ENCODE results near the gene ZNF8.
"Not testable (repeated sequence)": the region's sequence is repeated elsewhere in the genome, so short reads cannot be mapped to it uniquely, and the experiment has no call there.

Gene ZNF8

GRCh38 chr19:58338825-58339558 is 60.2 kb downstream of the ZNF8 start:
- no peak for DNase-seq

- DNase-seq = no peak
Measured at GRCh38 chr19:58345558-58345957, 66.8 kb downstream of the ZNF8 start.

GRCh38 chr19:58346961-58347929 is 68.5 kb downstream of the ZNF8 start:
- DNase-seq = peak; percentile 41

GRCh38 chr19:58348080-58348479 is 69.3 kb downstream of the ZNF8 start:
- DNase-seq = not testable (repeated sequence)

GRCh38 chr19:58349590-58349989 is 70.8 kb downstream of the ZNF8 start:
- DNase-seq = no peak

- DNase-seq = no peak
Measured at GRCh38 chr19:58350001-58350861, 71.5 kb downstream of the ZNF8 start.

DNA sequence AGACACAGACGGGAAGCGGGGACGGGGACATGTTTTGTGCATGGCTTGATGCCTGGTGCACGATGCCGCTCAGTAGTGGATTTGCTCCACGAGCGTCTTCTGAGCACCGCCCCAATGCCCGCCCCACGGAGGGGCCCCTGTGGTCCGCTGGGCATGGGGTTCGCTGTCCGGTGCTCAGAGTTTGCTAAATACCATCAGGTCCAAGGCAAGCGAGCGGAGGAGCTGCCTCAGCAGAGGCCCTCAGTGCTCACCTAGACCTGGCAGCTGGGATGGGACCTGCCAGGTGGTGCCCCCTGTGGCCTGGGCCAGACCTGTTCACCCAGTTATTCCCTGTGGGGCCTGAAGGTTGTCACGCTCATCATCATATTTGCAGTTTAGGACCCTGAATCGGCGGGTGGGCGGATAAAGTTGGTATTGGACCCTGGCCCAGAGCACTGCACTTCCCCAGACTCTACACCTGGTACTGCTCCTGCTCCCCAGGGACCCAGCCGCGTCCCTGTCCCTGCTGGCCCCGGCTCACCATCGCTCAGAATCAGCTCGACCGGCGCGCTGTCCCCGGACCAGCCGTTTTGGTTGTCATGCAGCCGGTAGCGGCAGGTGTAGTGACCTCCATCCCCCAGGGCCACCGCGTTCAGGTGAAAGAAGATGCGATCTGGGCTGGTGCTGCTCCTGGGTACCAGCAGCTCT is 72.3 kb downstream of the ZNF8 start:
- DNase-seq = no peak

DNA sequence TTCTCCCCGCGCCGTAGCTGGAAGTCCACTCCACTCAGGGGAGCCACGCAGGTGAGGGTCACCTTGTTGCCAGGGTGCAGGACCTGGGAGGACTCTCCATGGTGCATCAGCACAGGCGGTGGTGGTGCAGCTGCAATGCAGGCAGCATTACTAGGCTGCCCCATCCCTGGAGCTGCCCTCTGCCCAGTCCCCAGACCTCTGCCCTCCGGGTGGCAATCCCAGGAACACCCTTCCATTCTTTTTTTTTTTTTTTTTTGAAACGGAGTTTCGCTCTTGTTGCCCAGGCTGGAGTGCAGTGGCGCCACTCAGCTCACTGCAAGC is 72.8 kb downstream of the ZNF8 start:
- DNase-seq = no peak

DNA sequence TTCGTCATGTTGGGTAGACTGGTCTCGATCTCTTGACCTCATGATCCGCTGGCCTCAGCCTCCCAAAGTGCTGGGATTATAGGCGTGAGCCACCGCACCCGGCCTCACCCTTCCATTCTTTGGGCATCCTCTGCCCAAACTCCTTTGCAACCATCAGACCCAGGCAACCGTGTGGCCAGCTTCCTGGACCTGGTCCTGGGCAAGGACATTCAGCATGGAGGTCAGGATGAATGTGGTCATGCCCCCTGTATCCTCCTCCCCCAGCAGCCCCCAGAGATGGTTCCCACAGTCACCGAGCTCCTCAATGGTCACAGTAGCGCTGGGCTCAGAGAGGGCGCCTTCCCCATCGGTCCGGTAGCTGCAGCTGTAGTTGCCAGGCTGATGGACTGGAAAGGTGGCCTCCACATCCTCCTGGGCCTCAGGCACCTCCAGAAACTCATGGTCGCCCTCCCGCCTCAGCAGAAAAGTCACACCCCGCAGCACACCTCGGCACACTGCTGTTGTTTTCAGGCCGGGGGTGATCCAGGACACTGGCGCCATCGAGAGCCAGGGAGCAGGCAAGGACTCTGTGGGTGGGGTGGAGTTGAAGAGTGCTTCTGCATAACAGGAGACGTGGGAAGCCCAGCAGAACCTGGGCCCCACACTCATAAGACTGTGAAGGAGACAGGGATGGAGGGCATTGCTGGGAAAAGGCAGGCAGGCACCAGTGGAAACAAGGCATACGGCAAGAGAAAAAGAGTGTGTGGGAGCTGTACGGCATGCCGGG is 73.4 kb downstream of the ZNF8 start:
- DNase-seq = no peak
